GM12891 (cell line): ENCODE measurements around the gene MFAP3.

Experiments used
- PAX5 ChIP-seq: IDR thresholded peaks from 2 replicates; pipeline ENCODE4 v1.6.1; 2011; ENCODE audit warnings: low read length, moderate library complexity, mild to moderate bottlenecking; ENCODE audit not compliant: insufficient read depth, severe bottlenecking
- POLR2A ChIP-seq: IDR thresholded peaks from 2 replicates; pipeline ENCODE4 v1.6.1; 2011; ENCODE audit warnings: low read depth, low read length, control low read depth
- POLR2AphosphoS5 ChIP-seq: IDR thresholded peaks from 2 replicates; pipeline ENCODE4 v1.6.1; 2011; ENCODE audit warnings: low read depth, low read length, control low read depth
- SPI1 ChIP-seq: IDR thresholded peaks from 2 replicates; pipeline ENCODE4 v1.6.1; 2011; ENCODE audit warnings: low read depth, low read length, control low read depth

DNA sequence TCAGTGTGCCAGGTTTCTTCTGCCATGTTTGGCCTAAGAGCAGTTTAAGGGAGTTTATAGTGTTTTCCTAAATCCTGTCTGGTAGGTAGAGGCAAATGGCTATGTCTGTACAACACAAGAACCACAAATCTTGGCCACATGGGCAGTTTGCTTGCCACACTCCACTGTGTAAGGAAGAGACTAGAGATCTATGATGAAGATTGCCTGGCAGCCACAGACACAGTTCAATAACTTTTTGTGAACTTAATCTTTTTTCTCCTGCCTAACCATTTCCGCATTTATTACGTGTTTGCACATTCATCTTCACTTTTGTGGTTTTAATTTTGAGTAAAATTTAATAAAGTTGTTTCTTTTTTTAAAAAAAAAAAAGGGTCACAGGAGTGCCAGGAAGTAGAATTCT, 5.8 kb downstream of the MFAP3 start:
- TF ChIP-seq PAX5 (no peak), POLR2A (no peak), POLR2AphosphoS5 (no peak), SPI1 (no peak)
